GM19467 (cell line): ENCODE results near the gene SLC29A3.

Experiments
- ATAC-seq: cut with Tn5 transposase; IDR thresholded peaks from one replicate; pipeline ENCODE4 v1.9.1; 2021; ENCODE audit warnings: mild to moderate bottlenecking, moderate library complexity; ENCODE audit not compliant: unreplicated experiment

Gene SLC29A3

GRCh38 chr10:71319800-71320392, 837 bp downstream of the SLC29A3 start:
- no peak for ATAC-seq

- ATAC-seq: no peak
Measured at GRCh38 chr10:71320592-71320991, 1.5 kb downstream of the SLC29A3 start.

GRCh38 chr10:71321386-71321785, 2.3 kb downstream of the SLC29A3 start:
- ATAC-seq: no peak

GRCh38 chr10:71323407-71323806, 4.3 kb downstream of the SLC29A3 start:
- no peak for ATAC-seq

- no peak for ATAC-seq
Measured at GRCh38 chr10:71324743-71325142, 5.7 kb downstream of the SLC29A3 start.

GRCh38 chr10:71325267-71325666, 6.2 kb downstream of the SLC29A3 start:
- no peak for ATAC-seq

GRCh38 chr10:71326464-71326881, 7.4 kb downstream of the SLC29A3 start:
- no peak for ATAC-seq

- no peak for ATAC-seq
Measured at GRCh38 chr10:71330789-71331404, 11.8 kb downstream of the SLC29A3 start.

GRCh38 chr10:71331736-71332135, 12.7 kb downstream of the SLC29A3 start:
- no peak for ATAC-seq

- ATAC-seq: no peak
Measured at GRCh38 chr10:71332466-71332865, 13.4 kb downstream of the SLC29A3 start.

- ATAC-seq: no peak
Measured at GRCh38 chr10:71333129-71333887, 14.2 kb downstream of the SLC29A3 start.

GRCh38 chr10:71334221-71334791, 15.2 kb downstream of the SLC29A3 start:
- no peak for ATAC-seq

- ATAC-seq: no peak
Measured at GRCh38 chr10:71335173-71335708, 16.2 kb downstream of the SLC29A3 start.

- no peak for ATAC-seq
Measured at GRCh38 chr10:71336632-71337031, 17.6 kb downstream of the SLC29A3 start.

GRCh38 chr10:71337219-71337701, 18.2 kb downstream of the SLC29A3 start:
- no peak for ATAC-seq

- ATAC-seq: no peak
Measured at GRCh38 chr10:71338728-71339495, 19.9 kb downstream of the SLC29A3 start.

GRCh38 chr10:71339796-71340589, 20.9 kb downstream of the SLC29A3 start:
- no peak for ATAC-seq

- ATAC-seq: no peak
Measured at GRCh38 chr10:71342573-71343391, 23.7 kb downstream of the SLC29A3 start.

- ATAC-seq: no peak
Measured at GRCh38 chr10:71343392-71343773, 24.3 kb downstream of the SLC29A3 start.
